Lower leg skin (tissue), 3 donors: ENCODE measurements around the gene NECTIN1.

Experiments
- CTCF ChIP-seq, 3 donors: fragments of 450-650 bp; IDR thresholded peaks; one replicate each; pipeline ENCODE4 v1.5.1; 2016; ENCODE audit warnings: antibody characterized with exemption in 3 of 3, mild to moderate bottlenecking in 3 of 3, moderate library complexity in 2 of 3
- POLR2A ChIP-seq, 2 donors: fragments of 450-650 bp; IDR thresholded peaks; one replicate each; pipeline ENCODE4 v1.6.1; 2016 to 2017; ENCODE audit warnings: antibody characterized with exemption in 2 of 2, mild to moderate bottlenecking in 1 of 2, moderate library complexity in 1 of 2

GRCh38 chr11:119643876-119644225 is 85.1 kb downstream of the NECTIN1 start:
- TF ChIP-seq CTCF (IDR thresholded peaks at IDR 0.05) = no peak
- no peak for TF ChIP-seq POLR2A (IDR thresholded peaks at IDR 0.05)
